Muscle of arm (tissue), 12 donors: Measurements from ENCODE around the gene UQCRC1. TPM values are rescaled to one million over a fixed set of nuclear protein-coding genes. Genes with fewer than 3 reads are reported as not detected.
A peak's percentile ranks its signal among the peaks of the same experiment; 100 is the strongest.

ENCODE experiments used
- DNase-seq: peaks from one replicate; pipeline ENCODE4 v3.0.0-alpha.2; 2013
- polyA plus RNA-seq, 12 donors: library from polyadenylated mRNA; unstranded; fragments of 120-200 nt; gene quantifications; one replicate each; pipeline ENCODE4 v1.2.1, GENCODE V29; 2013; ENCODE audit not compliant: insufficient read length in 12 of 12

The UQCRC1 gene
- polyA plus RNA-seq, 12 donors, result 121 to 187 (median 168) TPM; not detected in 1

DNA sequence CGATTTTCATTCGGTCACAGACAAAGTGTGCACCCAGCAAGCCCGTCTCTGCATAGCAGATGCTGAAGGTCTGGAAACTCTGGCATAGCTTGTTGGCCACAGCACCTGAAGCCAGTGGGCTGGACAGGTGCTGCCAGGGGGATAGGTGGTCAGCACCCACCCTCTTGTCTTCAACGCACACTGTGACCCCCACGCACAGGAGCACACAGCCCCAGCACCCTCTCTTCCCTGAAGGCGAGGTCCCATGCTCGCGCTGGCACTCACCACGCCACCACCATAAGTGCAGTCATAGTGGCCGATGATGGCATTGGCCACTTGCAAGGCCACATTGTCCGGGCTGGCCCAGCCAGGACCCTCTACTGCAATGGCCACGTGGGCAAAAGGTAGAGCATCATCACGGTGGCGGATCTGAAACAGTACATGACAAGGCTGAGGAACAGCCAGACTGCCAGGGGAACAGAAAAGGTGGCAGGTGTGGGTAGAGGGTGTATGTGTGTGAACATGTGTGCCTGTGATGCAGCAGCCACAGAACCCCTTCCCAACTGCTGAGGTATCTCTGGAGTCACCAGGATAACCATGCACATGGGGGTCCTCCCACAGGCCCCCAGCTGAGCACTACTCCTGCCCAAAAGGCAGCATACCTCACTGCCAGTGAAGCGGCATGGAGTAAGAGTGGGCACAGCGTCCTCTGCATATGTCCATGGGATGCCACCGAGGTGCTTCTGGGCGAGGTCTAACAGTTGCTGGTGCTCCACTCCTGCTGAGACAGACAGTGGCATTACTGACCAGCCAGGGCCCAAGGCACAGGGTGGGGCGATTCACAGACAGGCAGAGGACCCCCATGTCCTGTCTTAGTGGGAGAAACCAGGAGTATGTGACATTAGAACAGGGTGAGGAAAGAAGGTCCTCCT is 8.5 kb downstream of the UQCRC1 start:
- no peak for DNase-seq

DNA sequence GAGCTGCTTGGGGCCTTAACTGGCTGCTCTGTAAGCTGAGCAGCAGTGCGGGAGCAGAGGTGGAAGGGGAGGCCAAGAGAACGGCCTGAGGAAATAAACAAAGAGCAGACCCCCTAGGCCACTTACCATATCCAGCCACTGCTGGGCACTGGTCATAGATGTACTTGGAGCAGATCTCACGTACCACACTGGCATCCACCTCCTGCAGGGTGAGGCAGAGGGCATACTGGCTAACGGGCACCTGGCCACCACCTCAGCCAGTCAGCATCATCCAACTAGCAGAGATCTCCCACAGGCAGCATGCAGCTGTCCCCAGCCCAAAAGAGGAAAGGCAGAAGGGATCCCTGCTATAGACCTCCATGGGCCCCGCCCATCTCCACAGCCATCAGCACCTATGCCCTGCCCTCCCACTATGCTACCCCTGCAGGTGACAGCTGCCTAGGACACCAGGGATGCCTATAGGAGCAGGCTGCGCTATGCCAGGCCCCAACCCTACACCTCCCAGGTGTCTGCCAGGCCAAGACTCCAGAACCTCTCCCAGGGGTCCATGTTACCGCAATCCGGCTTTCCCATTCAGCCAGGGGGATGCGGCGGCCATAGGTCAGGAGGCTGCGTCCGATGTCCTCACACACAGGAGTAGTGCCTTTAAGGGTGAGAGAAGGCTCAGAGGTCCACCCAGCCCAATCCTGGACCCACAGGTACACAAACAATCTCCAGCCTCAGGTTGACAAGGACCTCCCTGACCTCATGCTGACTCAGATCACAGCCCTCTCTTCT is 9.7 kb downstream of the UQCRC1 start:
- DNase-seq, result no peak

DNA sequence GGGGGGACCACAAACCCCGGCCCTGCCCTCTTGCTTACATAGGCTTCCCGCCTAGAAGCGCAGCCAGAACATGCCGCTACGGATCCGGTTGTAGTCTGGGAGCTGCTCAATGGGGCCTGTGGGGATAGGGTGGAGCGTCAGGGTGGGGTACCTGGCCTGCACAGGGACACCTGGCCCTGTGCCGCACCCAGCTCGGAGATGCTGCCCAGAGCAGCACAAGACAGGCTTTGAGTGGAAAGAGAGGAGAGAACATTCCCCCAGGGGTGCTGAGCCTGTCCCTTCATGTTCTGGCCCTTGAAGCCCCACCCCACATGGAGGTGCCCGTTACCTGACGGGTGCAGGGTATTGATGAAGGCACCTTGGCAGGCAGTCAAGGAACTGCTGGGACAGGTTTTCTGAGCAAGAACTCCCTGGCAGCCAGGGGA is 10.4 kb downstream of the UQCRC1 start:
- DNase-seq, result no peak

- DNase-seq, result peak; percentile 29
These were observed 10.9 kb downstream of the UQCRC1 start for GRCh38 chr3:48598323-48599076.

- no peak for DNase-seq
These were observed 12.0 kb downstream of the UQCRC1 start for GRCh38 chr3:48597408-48597800.

- no peak for DNase-seq
These were observed 12.6 kb downstream of the UQCRC1 start for GRCh38 chr3:48596676-48597407.

DNA sequence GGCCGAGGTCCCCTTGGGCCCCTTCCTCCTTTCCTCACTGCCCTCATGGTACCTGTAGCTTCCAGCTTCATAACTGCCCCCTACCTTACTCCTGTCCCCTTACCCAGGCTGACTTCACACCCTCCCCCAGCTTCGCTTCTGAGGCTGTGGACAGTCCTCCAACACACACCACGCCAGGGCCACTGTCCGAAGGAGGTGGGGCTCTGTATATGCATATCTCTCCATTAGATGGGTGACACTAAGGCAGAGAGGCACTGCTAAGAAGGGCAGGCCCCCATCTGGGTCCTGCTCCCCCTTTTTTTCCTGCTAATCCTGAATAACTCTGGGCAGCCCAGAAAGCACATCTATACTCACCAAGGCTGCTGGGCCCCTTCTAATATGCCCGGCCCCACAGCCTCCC is 13.3 kb downstream of the UQCRC1 start:
- no peak for DNase-seq

DNA sequence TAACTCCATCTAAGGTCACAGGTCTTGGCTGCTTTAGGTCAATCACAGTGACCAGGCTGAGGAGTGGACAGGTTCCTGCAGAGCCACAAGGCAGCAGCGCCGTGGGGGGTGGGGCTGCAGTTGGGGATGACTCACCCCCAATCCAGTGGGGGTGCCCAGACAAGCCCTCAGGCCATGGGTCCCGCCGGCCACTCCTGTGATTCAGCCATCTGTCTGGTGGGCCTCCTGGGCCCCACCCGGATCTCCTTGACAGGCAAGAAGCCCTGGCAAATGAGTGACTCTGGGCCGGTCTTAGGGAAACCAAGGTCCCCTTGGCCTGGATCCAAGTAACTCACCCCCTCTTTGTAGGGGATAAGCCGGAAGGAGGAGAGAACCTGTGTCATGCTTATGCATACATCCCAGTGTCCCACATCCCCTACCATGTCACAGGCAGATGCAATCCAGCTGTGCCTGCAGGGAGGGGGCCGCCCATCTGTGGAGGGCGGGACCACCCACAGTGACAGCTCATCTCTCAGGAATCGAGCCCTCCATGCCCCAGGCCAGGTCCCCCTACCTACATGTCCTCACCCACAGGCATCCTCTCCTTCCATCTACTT is 13.8 kb downstream of the UQCRC1 start:
- no peak for DNase-seq

GRCh38 chr3:48595075-48595525 is 14.3 kb downstream of the UQCRC1 start, which contains the start of gene COL7A1:
Gene COL7A1 (minus strand): TSS chr3:48595329. CDS start chr3:48595159, 170 bp downstream.
- no peak for DNase-seq

DNA sequence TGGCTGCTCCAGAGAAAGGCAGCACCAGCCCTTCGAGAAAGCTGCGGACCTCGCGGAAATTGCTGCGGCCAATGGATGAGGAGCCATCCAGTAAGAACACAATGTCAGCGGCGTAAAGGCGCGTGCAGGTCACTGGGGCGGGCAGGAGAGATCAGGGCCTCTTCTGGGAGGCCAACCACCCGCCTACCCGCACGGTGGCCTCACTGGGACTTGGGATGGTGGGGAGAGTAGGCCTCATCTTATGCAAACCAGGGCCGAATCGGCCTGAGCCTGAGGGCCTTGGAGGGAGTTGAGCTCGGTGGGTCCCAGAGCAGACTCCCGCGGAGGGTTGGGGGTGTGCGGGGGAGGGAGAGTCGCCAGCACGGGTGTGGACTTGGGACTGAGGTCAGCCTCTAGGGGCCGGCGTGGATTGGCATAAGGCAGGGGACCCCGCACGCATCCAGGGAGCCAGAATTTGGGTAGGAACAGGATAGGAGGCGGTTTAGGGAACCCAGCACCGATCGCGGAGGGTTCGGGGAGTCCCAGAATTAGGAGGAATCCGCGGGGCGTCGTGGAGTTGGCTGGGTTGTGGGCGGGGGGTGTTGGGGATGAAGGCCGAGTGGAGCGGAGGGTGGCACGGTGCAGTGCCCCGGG is 14.9 kb downstream of the UQCRC1 start:
- DNase-seq, result no peak

- DNase-seq, result no peak
These were observed 16.1 kb downstream of the UQCRC1 start for GRCh38 chr3:48593337-48593736.

GRCh38 chr3:48592519-48593087 is 16.8 kb downstream of the UQCRC1 start:
- no peak for DNase-seq

DNA sequence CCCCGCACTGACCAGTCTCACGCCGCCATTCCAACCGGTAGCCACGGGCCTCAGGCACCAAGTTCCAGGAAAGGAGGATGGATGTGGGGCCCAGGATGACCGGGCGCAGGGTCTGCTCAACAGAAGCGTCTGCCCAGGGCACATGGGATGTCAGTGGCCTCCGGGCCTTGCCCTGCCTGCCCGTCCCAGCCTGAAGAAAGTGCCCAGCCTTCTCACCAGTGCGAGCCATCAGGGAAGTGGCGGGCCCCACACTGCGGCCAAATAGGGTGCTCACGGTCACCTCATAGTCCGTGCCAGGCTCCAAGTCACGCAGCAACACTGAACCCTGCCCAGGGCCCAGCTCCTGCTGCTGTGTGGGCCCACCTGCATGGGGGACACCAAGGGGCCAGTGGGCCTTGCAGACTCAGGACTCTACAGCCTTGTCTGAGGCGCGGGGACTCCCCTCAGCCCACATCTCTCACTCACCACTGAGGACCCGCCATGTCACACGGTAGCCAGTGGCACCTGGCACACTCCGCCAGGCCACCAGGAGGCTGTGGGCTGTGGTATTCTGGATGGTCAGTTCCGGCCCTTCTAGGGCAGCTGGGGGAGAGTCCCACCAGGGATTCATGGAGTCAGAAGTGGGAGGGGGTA is 17.4 kb downstream of the UQCRC1 start:
- DNase-seq, result no peak

- no peak for DNase-seq
These were observed 18.0 kb downstream of the UQCRC1 start for GRCh38 chr3:48591436-48591835.

DNA sequence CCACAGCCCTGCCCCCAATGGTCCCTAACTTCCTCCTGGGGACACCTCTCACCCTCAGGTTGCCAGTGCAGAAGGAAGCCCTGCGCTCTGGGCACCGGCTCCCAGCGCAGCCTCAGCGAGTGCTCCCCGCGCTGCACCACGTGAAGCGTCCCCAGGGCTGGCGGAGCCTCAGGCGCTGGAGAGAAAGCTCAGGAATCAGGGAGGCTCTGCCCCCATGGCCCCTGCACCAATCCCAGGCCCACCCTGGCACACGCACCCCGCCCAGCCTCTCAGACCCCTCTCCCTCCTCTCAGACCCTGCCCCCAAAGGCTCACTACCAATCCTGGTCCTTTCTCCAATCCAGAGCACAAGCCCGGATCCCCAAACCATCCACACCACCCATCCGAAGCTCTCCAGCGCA is 21.2 kb downstream of the UQCRC1 start:
- no peak for DNase-seq

DNA sequence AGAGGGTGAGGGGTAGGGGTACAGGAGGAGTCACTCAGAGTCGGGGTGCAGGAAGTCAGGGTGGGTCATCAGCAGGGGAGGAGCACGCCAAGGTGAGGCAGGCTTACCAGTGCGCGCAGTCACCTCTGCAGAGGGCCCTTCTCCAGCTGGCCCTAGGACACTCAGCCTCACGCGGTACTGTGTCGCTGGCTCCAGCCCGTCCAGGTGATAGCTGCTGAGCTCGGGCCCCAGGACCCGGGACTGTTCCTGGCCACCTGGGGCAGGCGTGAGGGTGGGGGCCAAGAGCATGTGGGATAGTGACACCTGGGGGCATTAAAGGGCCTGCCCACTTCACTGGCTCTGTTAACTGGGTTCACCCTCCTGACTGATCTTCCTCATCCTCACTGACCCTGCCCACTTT is 21.8 kb downstream of the UQCRC1 start:
- DNase-seq, result no peak

DNA sequence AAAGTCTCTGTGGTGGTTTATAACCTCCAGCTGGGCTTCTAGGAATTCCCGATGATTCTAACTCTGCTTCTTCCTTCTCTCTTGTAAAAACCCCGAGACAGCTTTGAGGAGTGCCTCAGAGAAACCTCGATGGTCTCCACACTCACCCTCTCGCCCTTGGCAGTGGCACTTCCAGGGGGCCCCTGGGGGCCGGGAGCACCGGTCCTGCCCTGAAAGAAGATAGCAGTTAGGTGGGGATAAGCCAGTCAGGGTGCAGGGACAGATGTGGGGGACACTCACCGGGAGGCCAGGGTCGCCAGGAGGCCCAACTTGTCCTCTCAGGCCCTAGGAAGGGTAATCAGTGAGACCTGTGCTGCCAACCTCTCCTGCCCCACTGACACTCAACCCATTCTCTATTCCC is 24.0 kb downstream of the UQCRC1 start:
- no peak for DNase-seq

DNA sequence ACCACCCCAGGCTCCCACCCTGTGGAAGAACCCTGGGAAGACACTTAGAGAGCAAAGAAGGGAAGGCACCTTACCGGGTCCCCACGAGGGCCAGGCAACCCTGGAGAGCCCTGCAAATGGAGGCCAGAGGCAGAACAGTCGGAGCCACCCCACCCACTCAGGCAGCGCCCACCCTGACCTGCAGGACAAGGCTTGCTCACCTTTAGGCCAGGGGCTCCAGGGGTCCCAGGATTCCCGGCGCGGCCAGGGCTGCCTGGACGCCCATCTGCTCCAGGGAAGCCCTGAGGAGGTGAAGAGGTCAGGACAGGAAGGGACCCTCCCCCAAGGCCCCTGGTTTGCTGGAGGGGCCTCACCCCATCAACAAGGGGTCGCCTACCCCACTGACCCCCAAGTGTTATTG is 24.6 kb downstream of the UQCRC1 start:
- DNase-seq, result no peak
